HL-60 (cell line): ENCODE results near the gene MMP15.

Experiments
- POLR2AphosphoS5 ChIP-seq: IDR thresholded peaks from 2 replicates; pipeline ENCODE4 v1.6.1; 2012; ENCODE audit warnings: low read depth
- TF ChIP-seq, protein P1 (sequence below): IDR thresholded peaks from one replicate; pipeline ENCODE4 v1.5.1; 2011; ENCODE audit warnings: low read length, control low read depth, inconsistent platforms; ENCODE audit not compliant: insufficient read depth

GRCh38 chr16:58040945-58041627 lies 15.5 kb downstream of the MMP15 start:
- TF ChIP-seq POLR2AphosphoS5 = no peak
- TF ChIP-seq, protein P1, sequence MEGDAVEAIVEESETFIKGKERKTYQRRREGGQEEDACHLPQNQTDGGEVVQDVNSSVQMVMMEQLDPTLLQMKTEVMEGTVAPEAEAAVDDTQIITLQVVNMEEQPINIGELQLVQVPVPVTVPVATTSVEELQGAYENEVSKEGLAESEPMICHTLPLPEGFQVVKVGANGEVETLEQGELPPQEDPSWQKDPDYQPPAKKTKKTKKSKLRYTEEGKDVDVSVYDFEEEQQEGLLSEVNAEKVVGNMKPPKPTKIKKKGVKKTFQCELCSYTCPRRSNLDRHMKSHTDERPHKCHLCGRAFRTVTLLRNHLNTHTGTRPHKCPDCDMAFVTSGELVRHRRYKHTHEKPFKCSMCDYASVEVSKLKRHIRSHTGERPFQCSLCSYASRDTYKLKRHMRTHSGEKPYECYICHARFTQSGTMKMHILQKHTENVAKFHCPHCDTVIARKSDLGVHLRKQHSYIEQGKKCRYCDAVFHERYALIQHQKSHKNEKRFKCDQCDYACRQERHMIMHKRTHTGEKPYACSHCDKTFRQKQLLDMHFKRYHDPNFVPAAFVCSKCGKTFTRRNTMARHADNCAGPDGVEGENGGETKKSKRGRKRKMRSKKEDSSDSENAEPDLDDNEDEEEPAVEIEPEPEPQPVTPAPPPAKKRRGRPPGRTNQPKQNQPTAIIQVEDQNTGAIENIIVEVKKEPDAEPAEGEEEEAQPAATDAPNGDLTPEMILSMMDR = no peak
